Left forelimb (tissue), 1 donor: ENCODE measurements around the gene SERTAD3.

Experiments
- DNase-seq: peaks from one replicate; pipeline ENCODE4 v3.0.0-alpha.2; 2018; ENCODE audit warnings: low spot score

SERTAD3 gene

DNA sequence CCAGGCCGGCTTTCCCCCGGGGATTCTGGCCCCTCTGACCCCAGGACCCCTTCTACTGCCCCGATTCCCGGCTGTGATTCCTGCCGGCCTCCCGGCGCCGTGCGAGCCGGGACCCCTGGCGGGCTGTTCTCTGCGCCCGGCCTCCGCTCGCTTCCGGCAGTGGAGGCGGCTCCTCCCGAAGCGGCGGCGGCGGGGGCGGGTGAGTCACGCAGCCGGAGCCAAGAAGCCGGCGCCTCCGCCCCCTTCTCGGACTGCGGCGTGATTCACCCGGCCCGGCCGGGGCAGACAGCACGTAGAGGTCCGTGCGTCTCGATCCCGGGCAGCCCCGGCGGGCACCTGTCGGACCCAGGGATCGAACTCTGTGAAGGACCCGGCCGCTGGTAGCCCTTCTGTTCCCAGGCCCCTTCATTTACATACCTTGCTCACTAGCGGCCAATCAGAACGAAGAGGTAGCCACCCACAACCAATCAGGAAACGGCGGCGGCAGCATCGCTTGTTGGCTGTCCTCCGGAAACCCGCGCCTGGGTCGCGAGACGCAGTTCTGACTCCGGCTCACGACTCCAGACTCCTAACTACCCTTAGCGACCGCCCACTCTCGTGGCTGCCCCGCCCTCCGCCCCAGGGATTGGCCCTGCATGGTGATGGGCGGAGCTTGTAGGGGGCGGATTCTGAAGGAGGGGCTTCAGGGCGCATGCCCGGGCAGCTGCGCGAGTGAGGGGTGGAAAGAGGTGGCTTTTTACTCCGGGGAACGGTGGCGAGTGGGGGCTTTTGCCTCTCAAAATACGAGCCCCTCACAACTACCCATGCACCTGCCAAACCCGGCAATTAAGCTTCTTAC is 18.5 kb downstream of the SERTAD3 start, which contains the start of gene SERTAD1:
SERTAD1 (minus strand) TSS at position 543 of the 838 bp plus-strand sequence. CDS start 2,446 bp downstream, outside the sequence.
- peak; percentile 100 for DNase-seq

DNA sequence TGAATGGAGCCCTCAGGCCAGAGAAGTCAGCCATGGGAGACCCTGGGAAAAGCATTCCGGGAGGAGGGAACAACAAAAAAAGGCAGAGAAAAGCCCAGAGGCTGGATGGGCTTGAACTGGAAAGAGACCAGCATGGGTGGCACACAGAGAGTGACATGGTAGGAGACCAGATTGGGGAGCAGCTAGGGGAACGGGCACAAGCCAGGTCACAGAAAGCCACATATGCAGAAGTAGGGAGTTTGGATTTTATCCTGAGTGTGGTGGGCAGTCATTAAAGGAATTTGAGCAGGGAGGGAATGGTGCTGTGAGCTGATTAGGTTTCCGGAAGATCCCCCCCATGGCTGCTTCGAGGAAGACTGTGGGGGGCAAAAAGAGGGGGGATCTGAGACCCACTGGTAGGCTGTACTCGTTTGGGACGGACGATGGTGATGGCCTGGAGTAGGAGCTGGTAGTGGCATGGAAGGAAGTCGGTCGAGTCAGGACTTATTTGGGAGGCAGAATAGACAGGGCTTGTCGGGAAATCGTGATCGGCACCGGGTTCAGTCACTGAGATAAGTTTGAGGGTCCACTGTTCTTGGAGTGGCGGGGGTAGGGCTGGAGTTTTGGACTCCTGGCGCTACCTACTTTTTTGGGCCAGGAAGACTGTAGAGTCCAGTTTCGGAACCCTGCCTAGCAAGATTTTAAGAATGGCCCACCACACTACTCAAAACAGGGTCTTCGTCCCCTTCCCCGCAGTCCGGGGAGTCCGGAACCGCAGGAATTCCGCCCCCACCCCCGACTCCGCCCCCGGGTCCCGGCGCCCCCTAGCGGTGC is 19.3 kb downstream of the SERTAD3 start:
- no peak for DNase-seq

DNA sequence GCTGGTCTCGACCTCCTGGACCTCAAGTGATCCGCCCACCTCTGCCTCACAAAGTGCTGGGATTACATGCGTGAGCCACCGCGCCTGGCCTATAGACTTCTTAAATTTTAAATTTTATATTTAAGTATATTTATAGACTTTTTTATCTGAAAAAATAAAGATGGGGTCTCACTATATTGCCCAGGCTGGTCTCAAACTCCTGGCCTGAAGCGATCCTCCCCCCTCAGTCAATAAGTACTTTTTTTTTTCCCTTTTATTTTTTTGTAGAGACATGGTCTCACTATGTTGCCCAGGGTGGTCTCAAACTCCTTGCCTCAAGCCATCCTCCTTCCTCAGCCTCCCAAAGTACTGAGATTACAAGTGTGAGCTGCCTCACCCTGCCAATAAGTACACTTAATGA is 20.2 kb downstream of the SERTAD3 start:
- no peak for DNase-seq

DNA sequence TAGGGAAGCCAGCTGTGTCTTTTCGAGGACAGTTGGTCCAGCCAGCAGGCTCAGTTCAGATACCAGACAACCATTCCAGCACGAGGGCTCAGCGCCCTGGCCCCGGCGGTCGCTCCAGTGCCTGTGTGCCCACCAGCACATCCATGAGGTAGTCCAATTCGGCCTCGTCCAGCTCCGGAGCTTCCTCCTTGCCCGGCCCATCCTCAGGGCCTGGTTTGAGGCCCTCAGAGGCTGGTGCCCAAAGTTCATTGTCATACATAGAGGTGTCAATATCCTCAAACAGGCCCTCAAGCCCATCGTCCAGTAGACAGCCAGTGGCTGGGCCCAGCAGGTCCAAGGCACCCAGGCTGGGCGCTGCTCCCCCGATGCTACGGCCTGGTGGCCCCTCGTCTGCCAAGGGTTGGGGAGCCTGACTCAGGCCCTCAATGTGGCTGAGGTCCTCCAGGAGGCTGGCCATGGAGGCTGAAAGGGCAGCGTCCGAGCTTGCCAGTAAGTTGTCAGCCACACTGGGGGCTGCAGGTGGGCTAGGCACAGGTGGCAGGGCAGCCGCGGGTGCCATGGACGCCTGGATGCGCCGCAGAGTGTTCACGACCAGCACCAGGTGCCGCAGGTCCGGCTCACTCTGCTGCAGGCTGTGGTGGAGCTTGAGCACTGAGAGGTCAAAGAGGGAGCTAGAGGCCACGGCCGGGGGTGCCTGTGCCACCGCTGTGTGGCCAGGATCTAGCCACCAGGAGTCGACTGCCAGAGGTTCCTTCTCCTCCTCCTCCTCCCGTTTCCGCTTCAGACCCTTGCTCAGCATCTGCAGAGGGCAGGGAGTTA is 21.2 kb downstream of the SERTAD3 start:
- no peak for DNase-seq

DNA sequence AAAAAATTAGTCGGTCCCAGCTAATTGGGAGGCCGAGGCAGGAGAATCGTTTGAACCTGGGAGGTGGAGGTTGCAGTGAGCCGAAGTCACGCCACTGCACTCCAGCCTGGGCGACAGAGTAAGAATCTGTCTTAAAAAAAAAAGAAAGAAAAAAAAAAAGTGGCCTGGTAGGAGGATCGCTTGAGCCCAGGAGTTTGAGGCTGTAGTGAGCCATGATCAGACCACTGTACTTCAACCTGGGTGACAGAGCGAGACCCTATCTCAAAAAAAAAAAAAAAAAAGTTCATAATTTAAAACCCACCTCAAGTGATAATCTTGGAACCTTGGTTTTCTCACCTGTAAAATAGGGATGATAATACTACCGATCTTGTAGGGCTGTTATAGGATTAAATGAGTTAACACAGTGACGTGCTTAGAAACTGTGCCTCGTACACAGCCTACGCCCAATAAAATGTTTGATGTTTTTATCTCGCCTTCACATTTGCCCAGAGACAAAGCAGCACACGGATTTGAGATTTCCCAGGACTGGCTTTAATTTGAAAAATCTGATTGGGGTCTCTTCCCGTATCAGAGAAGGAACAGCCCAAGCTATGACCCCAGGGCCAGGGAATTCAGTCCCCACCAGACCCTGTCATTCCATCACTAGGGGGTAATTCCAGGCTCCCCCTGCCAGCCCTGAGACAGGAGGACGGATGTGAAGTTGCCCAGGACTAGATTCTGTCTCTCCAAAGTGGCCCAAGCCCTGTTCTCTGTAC is 22.0 kb downstream of the SERTAD3 start:
- no peak for DNase-seq

DNA sequence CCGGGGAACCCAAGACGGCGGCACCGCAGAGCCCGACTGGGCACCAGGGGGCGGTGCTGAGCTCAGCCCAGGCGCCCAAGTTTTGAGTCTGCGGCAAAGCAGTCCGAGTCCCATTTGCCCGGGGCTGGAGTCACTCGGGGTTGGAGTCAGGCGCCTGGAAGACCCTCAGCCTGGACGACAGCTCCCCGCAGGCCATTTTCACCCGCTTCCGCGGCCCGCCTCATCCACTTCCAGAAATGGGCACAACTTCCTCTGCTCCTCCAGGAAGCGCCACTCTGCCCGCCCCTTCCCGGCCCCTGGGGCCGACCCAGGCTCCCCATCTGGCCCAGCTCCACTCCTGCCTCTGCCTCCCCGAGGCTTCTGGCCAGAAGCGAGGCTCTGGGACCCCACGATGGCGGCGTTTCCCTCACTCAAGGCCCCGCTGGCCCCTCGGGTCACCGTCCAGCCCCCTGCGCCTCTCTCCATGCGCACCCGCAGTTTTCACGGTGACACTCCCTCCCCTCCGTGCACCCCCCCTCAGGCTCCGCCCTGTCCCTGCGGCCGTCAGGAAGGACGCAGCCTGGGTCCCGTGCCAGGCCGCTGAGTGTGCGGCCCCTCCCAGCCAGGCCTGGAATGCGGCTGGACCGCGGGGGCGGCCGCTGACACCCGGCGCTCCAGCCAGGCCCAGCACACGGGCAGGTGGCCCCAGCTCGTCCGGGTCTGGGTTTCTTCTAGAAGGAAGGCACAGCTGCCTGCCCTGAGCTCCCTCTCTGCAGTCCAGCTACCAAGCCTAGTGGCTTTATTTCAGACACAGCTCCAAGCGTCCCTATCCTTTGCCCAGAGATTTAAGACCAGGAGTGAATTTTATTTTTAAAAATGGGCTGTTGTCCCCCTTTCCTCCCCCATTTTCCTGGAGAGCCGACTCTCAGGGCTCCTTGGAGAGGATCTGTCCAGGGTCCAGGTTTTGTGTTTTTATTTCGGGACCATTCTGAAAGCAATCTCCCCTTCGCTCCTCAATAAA is 23.1 kb downstream of the SERTAD3 start:
- DNase-seq: peak; percentile 96

DNA sequence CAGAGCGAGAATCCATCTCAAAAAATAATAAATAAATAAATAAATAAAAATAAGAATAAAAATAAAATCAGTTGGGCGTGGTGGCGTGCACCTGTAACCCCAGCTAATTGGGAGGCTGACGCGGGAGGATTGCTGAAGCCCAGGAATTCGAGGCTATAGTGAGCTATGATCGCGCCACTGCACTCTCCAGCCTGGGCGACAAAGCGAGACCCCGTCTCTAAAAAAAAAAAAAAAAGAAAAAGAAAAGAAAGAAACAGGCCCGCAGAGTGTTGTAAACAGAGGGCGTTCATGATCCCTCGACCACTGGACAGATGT is 23.7 kb downstream of the SERTAD3 start:
- no peak for DNase-seq

DNA sequence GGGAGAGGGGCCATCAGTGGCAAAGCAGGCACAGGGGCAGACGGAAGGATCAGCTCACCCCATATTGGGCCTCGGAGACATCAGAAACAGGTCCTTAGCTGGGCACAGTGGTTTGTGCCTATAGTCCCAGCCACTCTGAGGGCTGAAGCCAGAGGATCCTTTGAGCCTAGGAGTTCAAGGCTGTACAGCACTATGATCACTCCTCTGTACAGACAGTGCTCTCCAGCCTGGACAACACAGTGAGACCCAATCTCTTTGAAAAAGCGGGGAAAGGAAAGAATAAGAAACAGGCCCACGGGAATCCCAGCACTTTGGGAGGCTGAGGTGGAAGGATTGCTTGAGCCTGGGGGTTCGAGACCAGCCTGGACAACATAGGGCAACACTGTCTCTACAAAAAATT is 24.4 kb downstream of the SERTAD3 start:
- DNase-seq: no peak

DNA sequence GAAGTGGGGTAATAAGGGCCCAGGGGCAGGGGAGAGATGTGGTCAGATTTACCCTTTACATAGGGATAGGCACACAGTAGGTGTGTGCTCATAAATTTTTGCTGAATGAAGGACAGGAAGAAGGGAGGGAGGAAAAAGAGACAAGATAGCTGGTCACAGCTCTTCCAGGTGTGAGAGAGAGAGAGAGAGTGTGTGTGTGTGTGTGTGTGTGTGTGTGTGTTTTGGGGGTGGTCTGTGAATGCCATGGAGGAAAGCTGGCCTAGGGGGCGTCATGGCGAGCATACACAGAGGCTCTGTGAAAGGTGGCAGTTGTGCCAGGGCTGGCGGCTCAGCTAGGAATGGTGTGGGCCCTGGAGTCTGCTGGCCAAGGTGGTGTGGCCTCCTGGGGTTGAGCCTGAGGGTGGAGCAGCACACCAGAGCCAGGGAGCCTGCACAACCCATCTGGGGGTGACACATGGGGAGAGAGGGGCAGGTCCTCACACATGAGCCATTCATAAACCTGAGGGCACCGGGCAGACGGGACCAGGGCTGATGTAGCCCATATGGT is 25.0 kb downstream of the SERTAD3 start:
- no peak for DNase-seq

DNA sequence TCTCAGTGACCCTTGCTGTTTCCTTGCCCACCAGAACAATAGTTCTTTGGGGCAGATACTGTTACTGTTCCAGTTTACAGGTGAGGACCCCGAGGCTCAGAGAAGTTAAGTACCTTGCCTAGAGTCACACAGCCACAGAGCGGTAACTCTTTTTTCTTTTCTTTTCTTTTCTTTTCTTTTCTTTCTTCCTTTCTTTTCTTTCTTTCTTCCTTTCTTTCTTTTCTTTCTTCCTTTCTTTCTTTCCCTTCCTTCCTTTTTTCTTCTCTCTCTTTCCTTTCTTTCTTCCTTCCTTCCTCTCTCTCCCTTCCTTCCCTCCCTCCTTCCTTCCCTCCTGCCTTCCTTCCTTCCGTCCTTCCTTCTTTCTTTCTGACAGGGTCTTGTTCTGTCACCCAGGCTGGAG is 26.1 kb downstream of the SERTAD3 start:
- DNase-seq: no peak

DNA sequence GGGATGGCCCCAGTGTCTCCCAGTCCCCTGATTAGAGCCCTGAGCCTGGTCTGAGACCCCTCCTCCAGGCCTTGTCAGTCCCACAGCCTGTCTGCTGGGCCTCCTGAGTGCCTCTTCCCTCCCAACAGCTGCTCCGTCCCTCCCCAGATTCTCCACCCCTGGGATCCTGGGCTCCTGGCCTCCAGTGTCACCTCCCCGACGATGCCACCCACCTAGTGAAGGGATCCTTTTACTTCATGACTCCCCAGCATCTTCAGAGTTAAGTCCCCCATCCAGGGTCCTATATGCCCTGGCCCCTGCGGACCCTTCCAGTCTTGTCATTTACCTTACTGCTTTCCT is 26.5 kb downstream of the SERTAD3 start:
- no peak for DNase-seq

DNA sequence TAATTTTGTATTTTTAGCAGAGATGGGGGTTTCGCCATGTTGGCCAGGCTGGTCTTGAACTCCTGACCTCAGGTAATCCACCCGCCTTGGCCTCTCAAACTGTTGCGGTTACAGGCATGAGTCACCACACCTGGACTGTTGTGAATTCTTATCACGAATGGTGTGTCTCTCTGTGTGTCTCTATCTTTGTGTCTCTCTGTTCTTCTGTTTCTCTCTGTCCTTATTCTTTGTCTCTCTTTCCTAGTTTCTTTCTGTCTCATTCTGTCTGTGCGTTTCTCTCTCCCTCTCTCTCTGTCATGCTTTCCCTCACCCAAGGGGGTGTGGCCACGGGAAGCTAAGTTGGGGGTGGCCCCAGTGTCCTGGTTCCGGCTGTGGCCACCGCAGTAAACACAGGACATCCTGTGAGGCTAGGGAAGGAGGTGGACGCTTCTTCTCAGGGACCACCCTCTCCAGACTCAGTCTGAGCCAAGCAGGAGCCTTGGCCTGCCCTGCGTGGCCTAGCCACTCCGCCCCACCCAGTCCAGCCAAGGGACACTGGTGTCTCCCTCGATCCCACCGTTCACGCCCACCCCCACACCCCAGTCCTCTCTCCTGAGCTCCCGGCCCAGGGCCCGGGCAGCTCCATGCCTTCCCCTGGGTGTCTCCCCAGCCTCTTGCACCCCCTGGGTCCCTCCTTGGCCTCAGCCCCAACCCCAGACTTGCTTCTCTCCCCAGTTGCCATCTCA is 27.1 kb downstream of the SERTAD3 start:
- DNase-seq: no peak

DNA sequence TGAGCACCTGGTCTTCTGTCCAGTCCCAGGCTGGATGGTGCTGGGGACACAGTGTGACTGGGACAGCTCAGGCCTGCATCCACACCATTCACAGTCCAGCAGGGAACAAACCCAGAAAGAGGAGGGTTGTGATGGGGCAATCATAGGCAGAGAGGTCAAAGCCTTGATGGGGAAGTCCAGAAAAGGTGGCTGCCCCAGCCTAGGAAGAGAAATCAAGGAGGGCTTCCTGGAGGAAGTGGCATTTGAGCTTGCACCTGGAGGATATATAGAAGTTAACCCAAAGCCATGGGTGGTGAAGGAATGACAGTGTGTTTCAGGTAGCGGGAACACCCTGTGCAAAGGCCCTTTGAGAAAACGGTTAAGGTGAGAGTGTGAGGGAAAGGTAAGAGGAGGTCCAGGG is 28.4 kb downstream of the SERTAD3 start:
- DNase-seq: no peak

DNA sequence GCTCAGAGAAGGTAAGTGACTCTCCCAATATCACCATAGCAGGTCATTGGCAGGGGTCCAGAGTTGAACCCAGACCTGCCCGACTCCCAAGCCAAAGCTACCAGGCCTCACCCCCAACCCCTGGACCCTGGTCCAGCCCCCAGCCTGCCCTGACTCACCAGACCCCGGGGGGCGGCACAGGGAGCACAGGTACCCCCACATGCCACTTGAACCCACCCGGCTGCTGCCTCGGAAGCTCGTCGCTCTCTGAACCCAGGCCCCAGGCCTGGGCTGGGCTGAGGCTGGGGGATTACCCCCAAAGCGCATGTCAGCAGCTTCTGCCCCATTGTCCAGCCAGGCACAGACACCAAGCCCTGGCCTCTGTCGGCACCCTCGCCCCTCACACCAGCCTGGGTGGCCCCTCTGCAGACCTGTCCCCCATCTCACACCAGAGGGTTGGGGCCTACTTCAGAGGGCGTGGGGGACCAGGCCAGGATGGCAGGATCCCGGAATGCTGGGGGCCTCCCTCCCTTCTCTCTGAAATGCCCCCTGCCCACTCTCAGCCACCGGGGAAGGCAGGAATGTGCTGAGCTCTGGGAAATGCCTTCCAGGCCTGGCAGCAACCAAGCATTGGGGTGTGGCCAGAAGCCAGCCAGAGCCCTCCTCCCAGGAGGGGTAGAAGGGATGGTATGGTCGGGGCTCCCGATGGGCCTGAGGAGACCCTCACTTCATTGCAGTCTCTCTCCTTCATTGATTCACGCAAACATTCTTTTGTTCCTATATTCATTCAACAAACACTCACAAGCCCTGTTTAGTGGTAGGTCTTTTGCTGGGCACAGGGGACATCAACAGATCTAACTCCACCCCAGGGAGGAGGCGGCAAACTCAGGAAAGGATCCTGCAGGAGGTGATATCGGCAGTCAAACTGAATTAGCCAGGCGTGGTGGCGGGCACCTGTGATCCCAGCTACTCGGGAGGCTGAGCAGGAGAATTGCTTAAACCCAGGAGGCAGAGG is 29.3 kb downstream of the SERTAD3 start:
- no peak for DNase-seq

DNA sequence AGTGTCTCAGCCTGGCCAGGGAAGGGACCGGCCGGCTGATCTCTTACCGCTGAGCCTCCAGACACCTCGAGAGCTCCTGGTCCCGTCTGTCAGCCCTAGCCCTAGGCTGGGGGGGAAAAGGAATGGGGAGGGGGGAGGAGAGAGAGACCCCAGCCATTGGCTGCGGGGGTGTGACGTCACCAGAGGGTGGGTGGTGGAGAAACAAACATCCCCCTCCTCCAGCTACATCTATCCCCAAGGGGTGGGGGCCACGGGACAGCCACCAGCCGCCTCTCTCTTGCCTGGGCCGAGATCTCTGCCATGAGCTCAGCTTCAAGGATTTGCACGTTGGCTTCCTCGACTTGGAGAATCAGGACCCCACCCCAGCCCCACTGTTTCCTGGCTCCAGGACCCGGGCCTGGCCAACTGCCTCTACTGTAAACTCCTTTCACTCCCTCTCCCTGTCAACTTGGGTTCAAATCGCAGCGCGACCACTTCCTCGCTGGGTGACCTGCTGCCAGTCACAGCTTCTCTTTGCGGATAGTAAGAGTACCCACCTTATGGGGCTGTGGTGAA is 30.8 kb downstream of the SERTAD3 start, which contains the start of gene PRX:
PRX (minus strand) TSS at position 88 of the 555 bp plus-strand sequence. CDS start 5,446 bp downstream, outside the sequence.
- no peak for DNase-seq

DNA sequence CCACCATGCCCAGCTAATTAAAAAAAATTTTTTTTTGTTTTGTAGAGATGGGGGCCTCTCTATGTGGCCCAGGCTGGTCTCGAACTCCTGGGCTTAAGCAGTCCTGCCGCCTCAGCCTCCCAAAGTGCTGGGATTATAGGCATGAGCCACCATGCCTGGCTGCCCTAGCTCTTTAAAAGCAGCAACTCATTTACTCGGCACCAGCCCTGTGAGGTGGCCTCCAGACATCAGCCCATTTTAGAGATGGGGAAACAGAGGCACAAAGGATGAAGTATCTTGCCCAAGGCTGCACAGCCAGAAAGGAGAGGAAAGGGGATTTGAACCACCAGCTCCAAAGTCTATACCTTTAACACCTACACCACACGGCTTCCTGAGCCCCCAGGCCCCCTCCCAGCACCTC is 31.3 kb downstream of the SERTAD3 start:
- no peak for DNase-seq

DNA sequence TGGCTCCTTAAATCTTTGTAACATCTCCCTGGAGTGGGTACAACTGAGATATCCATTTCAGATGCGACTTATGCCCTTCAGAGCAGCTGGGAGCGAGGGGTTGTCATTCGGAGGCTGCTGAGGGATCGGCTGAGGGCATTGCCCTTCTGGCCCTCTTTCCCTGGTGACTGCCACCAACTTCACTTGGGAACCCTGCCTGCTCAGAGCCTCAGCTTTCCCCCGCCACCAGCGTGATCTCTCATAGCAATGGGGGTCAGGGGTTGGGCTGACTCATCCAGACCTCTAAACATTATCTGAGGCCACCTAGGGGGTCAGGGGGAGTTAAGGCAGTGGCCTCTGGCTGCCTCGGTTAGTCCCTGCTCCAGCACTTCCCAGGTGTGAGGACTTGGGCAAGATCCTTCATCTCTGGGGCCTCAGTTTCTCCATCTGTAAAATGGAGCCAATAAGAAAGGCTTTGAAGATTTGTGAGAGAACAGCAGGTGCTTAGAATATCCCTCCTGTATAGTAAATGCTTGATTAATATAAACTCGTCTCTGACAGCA is 32.1 kb downstream of the SERTAD3 start:
- DNase-seq: no peak
